Measurements from ENCODE around the gene STAG2. TPM values are rescaled to one million over a fixed set of nuclear protein-coding genes. Genes with fewer than 3 reads are reported as not detected.

The STAG2 gene
- total RNA-seq, 5 donors from 2014 or later (not counting 1 experiment from before 2014, with no cell fraction given), result 80.7 to 98.7 (median 95.2) TPM

GRCh38 chrX:124015721-124016120, 54.2 kb downstream of the STAG2 start:
- POLR2A ChIA-PET, result interaction anchor here (0.5 to 1.0 kb wide), 2 partner anchors 21 to 49 kb away, joined by 4 read pairs; no protein-coding TSS in a partner anchor

GRCh38 chrX:124016825-124017224, 55.3 kb downstream of the STAG2 start:
- CTCF ChIA-PET, result interaction anchor here in 1 of 2 donors (1.0 to 1.8 kb wide), 4 partner anchors 34 to 183 kb away, joined by 3 to 7 read pairs (median 4); no protein-coding TSS in a partner anchor
- POLR2A ChIA-PET, result interaction anchor here in 1 of 2 donors (0.6 kb wide), 1 partner anchor 214 kb away, joined by 3 read pairs; no protein-coding TSS in a partner anchor
- no peaks in the 10 kb centered on the region for H3K36me3 ChIP-seq (ENCODE audit: control insufficient read depth in 2 of 2, extremely low read depth in 1 of 2, insufficient read depth in 1 of 2, low read length in 1 of 2)
- no CpG with 5 or more reads among the region's 1 CpG for WGBS (ENCODE audit: insufficient coverage)
- no peaks in the 10 kb centered on the region for H3K27me3 ChIP-seq (replicated peaks in 1 of 2; ENCODE audit: control insufficient read depth in 2 of 2, extremely low read depth in 1 of 2, insufficient read depth in 2 of 2, low read length in 1 of 2)
- Mint-ChIP-seq H3K4me1 (peaks cover 28 to 62% (median 54%) of the 10 kb centered on the region in 3 donors), H3K27ac (peak overlapping the region in 1 of 2 donors; percentile 64), H3K27me3 (no peaks in the 10 kb centered on the region), H3K9me3 (no peaks in the 10 kb centered on the region), H3K36me3 (no peaks in the 10 kb centered on the region), H3K4me3 (no peak overlapping the region)
- no peaks in the 10 kb centered on the region for H3K9me3 ChIP-seq
- peaks cover 8 to 11% of the 10 kb centered on the region in 2 experiments for H3K4me1 ChIP-seq (ENCODE audit: control insufficient read depth in 1 of 2, extremely low read depth in 1 of 2, insufficient read depth in 2 of 2, low read length in 2 of 2)
- ATAC-seq (replicated peaks in 1 of 4), result no peak
- H3K27ac ChIP-seq (ENCODE audit: low read length), result no peak overlapping the region
- no peak overlapping the region for H3K4me3 ChIP-seq (ENCODE audit: control insufficient read depth in 1 of 2, extremely low read depth in 1 of 2, low read length in 1 of 2)
- no peak for DNase-seq

More at GRCh38 chrX:124015721-124016120, 54.2 kb downstream of the STAG2 start:
- Histone ChIP-seq H3K4me1 (ENCODE audit: control insufficient read depth in 1 of 2, extremely low read depth in 1 of 2, insufficient read depth in 2 of 2, low read length in 2 of 2) (peaks cover 8 to 11% of the 10 kb centered on the region in 2 experiments), H3K36me3 (ENCODE audit: control insufficient read depth in 2 of 2, extremely low read depth in 1 of 2, insufficient read depth in 1 of 2, low read length in 1 of 2) (no peaks in the 10 kb centered on the region), H3K27ac (ENCODE audit: low read length) (no peak overlapping the region), H3K27me3 (replicated peaks in 1 of 2; ENCODE audit: control insufficient read depth in 2 of 2, extremely low read depth in 1 of 2, insufficient read depth in 2 of 2, low read length in 1 of 2) (no peaks in the 10 kb centered on the region), H3K4me3 (ENCODE audit: control insufficient read depth in 1 of 2, extremely low read depth in 1 of 2, low read length in 1 of 2) (no peak overlapping the region), H3K9me3 (no peaks in the 10 kb centered on the region)
- no peaks in the 10 kb centered on the region for H3K9me3 Mint-ChIP-seq
- no CpG with 5 or more reads among the region's 1 CpG for WGBS (ENCODE audit: insufficient coverage)
- peaks cover 36 to 68% (median 65%) of the 10 kb centered on the region in 3 donors for H3K4me1 Mint-ChIP-seq
- CTCF ChIA-PET, result interaction anchor here in 1 of 2 donors (1.2 to 1.8 kb wide), 3 partner anchors 39 to 182 kb away, joined by 3 to 7 read pairs (median 4); no protein-coding TSS in a partner anchor
- no peak overlapping the region for H3K4me3 Mint-ChIP-seq
- ATAC-seq (replicated peaks in 1 of 4) (peak in 1 of 4 experiments; percentile 25), DNase-seq (no peak)
- no peaks in the 10 kb centered on the region for H3K36me3 Mint-ChIP-seq
- no peaks in the 10 kb centered on the region for H3K27me3 Mint-ChIP-seq
- peak overlapping the region; percentile 11 to 31 for H3K27ac Mint-ChIP-seq

- Mint-ChIP-seq H3K4me3 (no peak overlapping the region), H3K9me3 (no peaks in the 10 kb centered on the region), H3K27ac (peak overlapping the region in 1 of 2 donors; percentile 4), H3K4me1 (peaks cover 16 to 56% (median 49%) of the 10 kb centered on the region in 3 donors), H3K36me3 (no peaks in the 10 kb centered on the region), H3K27me3 (no peaks in the 10 kb centered on the region)
- no peak overlapping the region for H3K4me3 ChIP-seq (ENCODE audit: control insufficient read depth in 1 of 2, extremely low read depth in 1 of 2, low read length in 1 of 2)
- peaks cover 8 to 11% of the 10 kb centered on the region in 2 experiments for H3K4me1 ChIP-seq (ENCODE audit: control insufficient read depth in 1 of 2, extremely low read depth in 1 of 2, insufficient read depth in 2 of 2, low read length in 2 of 2)
- WGBS (ENCODE audit: insufficient coverage), result no CpG with 5 or more reads among the region's 1 CpG
- DNase-seq, result peak in 1 of 35 experiments; percentile 32
- ATAC-seq (replicated peaks in 1 of 4), result peak in 2 of 4 experiments; percentile 32 to 45
- ChIA-PET CTCF (interaction anchor here (0.8 to 2.0 kb wide), 7 partner anchors 26 to 185 kb away, joined by 3 to 9 read pairs (median 4); no protein-coding TSS in a partner anchor), POLR2A (interaction anchor here (0.6 to 1.5 kb wide), 6 partner anchors 8 to 1168 kb away, joined by 3 to 6 read pairs (median 4); no protein-coding TSS in a partner anchor)
- no peaks in the 10 kb centered on the region for H3K27me3 ChIP-seq (replicated peaks in 1 of 2; ENCODE audit: control insufficient read depth in 2 of 2, extremely low read depth in 1 of 2, insufficient read depth in 2 of 2, low read length in 1 of 2)
- H3K9me3 ChIP-seq, result no peaks in the 10 kb centered on the region
- no peaks in the 10 kb centered on the region for H3K36me3 ChIP-seq (ENCODE audit: control insufficient read depth in 2 of 2, extremely low read depth in 1 of 2, insufficient read depth in 1 of 2, low read length in 1 of 2)
- no peak overlapping the region for H3K27ac ChIP-seq (ENCODE audit: low read length)
Observed at GRCh38 chrX:124018023-124018422, 56.5 kb downstream of the STAG2 start.

GRCh38 chrX:124023838-124024238, 62.3 kb downstream of the STAG2 start:
- DNase-seq (no peak), ATAC-seq (replicated peaks in 1 of 4) (no peak)
- Mint-ChIP-seq H3K4me1 (peaks cover 9 to 25% (median 17%) of the 10 kb centered on the region in 3 donors), H3K27me3 (no peaks in the 10 kb centered on the region), H3K27ac (peak overlapping the region in 1 of 2 donors; percentile 80), H3K36me3 (no peaks in the 10 kb centered on the region), H3K9me3 (no peaks in the 10 kb centered on the region), H3K4me3 (no peak overlapping the region)
- Histone ChIP-seq H3K4me3 (ENCODE audit: control insufficient read depth in 1 of 2, extremely low read depth in 1 of 2, low read length in 1 of 2) (no peak overlapping the region), H3K9me3 (no peaks in the 10 kb centered on the region), H3K4me1 (ENCODE audit: control insufficient read depth in 1 of 2, extremely low read depth in 1 of 2, insufficient read depth in 2 of 2, low read length in 2 of 2) (peaks cover 0 to 3% of the 10 kb centered on the region in 2 experiments), H3K36me3 (ENCODE audit: control insufficient read depth in 2 of 2, extremely low read depth in 1 of 2, insufficient read depth in 1 of 2, low read length in 1 of 2) (peaks cover 0 to 4% of the 10 kb centered on the region in 2 donors), H3K27me3 (replicated peaks in 1 of 2; ENCODE audit: control insufficient read depth in 2 of 2, extremely low read depth in 1 of 2, insufficient read depth in 2 of 2, low read length in 1 of 2) (no peaks in the 10 kb centered on the region), H3K27ac (ENCODE audit: low read length) (no peak overlapping the region)
- CTCF ChIA-PET, result no interaction called here
- POLR2A ChIA-PET, result no interaction called here
- 60% methylated on average over 1 of the region's 3 CpGs for WGBS (ENCODE audit: insufficient coverage)

- DNase-seq (no peak), ATAC-seq (replicated peaks in 1 of 4) (no peak)
- Mint-ChIP-seq H3K36me3 (peaks cover 3% of the 10 kb centered on the region), H3K4me1 (peaks cover 8 to 16% (median 13%) of the 10 kb centered on the region in 3 donors), H3K27me3 (no peaks in the 10 kb centered on the region), H3K9me3 (no peaks in the 10 kb centered on the region), H3K27ac (no peak overlapping the region), H3K4me3 (no peak overlapping the region)
- no peak overlapping the region for H3K4me3 ChIP-seq (ENCODE audit: control insufficient read depth in 1 of 2, extremely low read depth in 1 of 2, low read length in 1 of 2)
- POLR2A ChIA-PET, result no interaction called here
- CTCF ChIA-PET, result no interaction called here
- no CpG with 5 or more reads among the region's 1 CpG for WGBS (ENCODE audit: insufficient coverage)
- no peaks in the 10 kb centered on the region for H3K4me1 ChIP-seq (ENCODE audit: control insufficient read depth in 1 of 2, extremely low read depth in 1 of 2, insufficient read depth in 2 of 2, low read length in 2 of 2)
- H3K36me3 ChIP-seq (ENCODE audit: control insufficient read depth in 2 of 2, extremely low read depth in 1 of 2, insufficient read depth in 1 of 2, low read length in 1 of 2), result peaks cover 0 to 6% of the 10 kb centered on the region in 2 donors
- no peaks in the 10 kb centered on the region for H3K9me3 ChIP-seq
- H3K27me3 ChIP-seq (replicated peaks in 1 of 2; ENCODE audit: control insufficient read depth in 2 of 2, extremely low read depth in 1 of 2, insufficient read depth in 2 of 2, low read length in 1 of 2), result no peaks in the 10 kb centered on the region
- no peak overlapping the region for H3K27ac ChIP-seq (ENCODE audit: low read length)
Observed at GRCh38 chrX:124026529-124026928, 65.0 kb downstream of the STAG2 start.

GRCh38 chrX:124028182-124028581, 66.7 kb downstream of the STAG2 start:
- Histone ChIP-seq H3K27ac (ENCODE audit: low read length) (no peak overlapping the region), H3K4me3 (ENCODE audit: control insufficient read depth in 1 of 2, extremely low read depth in 1 of 2, low read length in 1 of 2) (no peak overlapping the region), H3K36me3 (ENCODE audit: control insufficient read depth in 2 of 2, extremely low read depth in 1 of 2, insufficient read depth in 1 of 2, low read length in 1 of 2) (peaks cover 0 to 8% of the 10 kb centered on the region in 2 donors), H3K4me1 (ENCODE audit: control insufficient read depth in 1 of 2, extremely low read depth in 1 of 2, insufficient read depth in 2 of 2, low read length in 2 of 2) (no peaks in the 10 kb centered on the region), H3K27me3 (replicated peaks in 1 of 2; ENCODE audit: control insufficient read depth in 2 of 2, extremely low read depth in 1 of 2, insufficient read depth in 2 of 2, low read length in 1 of 2) (no peaks in the 10 kb centered on the region), H3K9me3 (no peaks in the 10 kb centered on the region)
- ChIA-PET POLR2A (no interaction called here), CTCF (no interaction called here)
- peaks cover 3% of the 10 kb centered on the region for H3K36me3 Mint-ChIP-seq
- H3K4me1 Mint-ChIP-seq, result peaks cover 6 to 9% (median 8%) of the 10 kb centered on the region in 3 donors
- no peak overlapping the region for H3K4me3 Mint-ChIP-seq
- no peak overlapping the region for H3K27ac Mint-ChIP-seq
- H3K27me3 Mint-ChIP-seq, result no peaks in the 10 kb centered on the region
- no peaks in the 10 kb centered on the region for H3K9me3 Mint-ChIP-seq
- no CpG with 5 or more reads among the region's 3 CpGs for WGBS (ENCODE audit: insufficient coverage)
- DNase-seq (no peak), ATAC-seq (replicated peaks in 1 of 4) (no peak)
